H1 (cell line): ENCODE results near the gene PIGX. TPM values are rescaled to one million over a fixed set of nuclear protein-coding genes. Genes with fewer than 3 reads are reported as not detected.

ENCODE experiments used
- CTCF ChIA-PET: fragments of 300-600 bp; sonication (Branson Sonifier 250); formaldehyde crosslinking; loops from one replicate; lab custom pipeline; 2021; ENCODE audit not compliant: partially characterized antibody; lab: Charles Lee
- POLR2A ChIA-PET: fragments of 300-600 bp; sonication (Branson Sonifier 250); formaldehyde crosslinking; loops from one replicate; lab custom pipeline; 2021; ENCODE audit warnings: inconsistent platforms; ENCODE audit not compliant: partially characterized antibody; lab: Charles Lee
- DNase-seq, 2 experiments: peaks; one replicate each; pipeline versions ENCODE4 v3.0.0 to v3.0.0-alpha.2; 2010 to 2022; ENCODE audit warnings: low spot score in 2 of 2, low read depth in 1 of 2, mixed read lengths in 1 of 2
- FAIRE-seq: peaks from 2 replicates; lab custom pipeline; 2011; peaks lifted over from hg19 to GRCh38; lab: Jason Lieb, UNC
- H2AFZ ChIP-seq: 2 replicates; pipeline ENCODE4 v1.8.1; 2012; ENCODE audit warnings: low read length, inconsistent platforms
- H2AK5ac ChIP-seq: 2 replicates; pipeline ENCODE4 v1.6.1; 2013; ENCODE audit warnings: low read depth, low read length
- H2BK120ac ChIP-seq: replicated peaks from 2 replicates; pipeline ENCODE3; 2013; ENCODE audit warnings: low read depth, low read length, inconsistent platforms
- H2BK12ac ChIP-seq: 2 replicates; pipeline ENCODE4 v1.6.1; 2013; ENCODE audit warnings: low read depth, low read length
- H2BK15ac ChIP-seq: 2 replicates; pipeline ENCODE4 v1.6.1; 2013; ENCODE audit warnings: low read length
- H2BK20ac ChIP-seq: 2 replicates; pipeline ENCODE4 v1.6.1; 2013; ENCODE audit warnings: low read length
- H2BK5ac ChIP-seq: 2 replicates; pipeline ENCODE4 v1.6.1; 2013; ENCODE audit warnings: low read depth, low read length
- H3K14ac ChIP-seq: 2 replicates; pipeline ENCODE4 v1.6.1; 2013; ENCODE audit warnings: inconsistent platforms; ENCODE audit not compliant: insufficient read length
- H3K18ac ChIP-seq: 2 replicates; pipeline ENCODE4 v1.6.1; 2013; ENCODE audit warnings: low read length; ENCODE audit errors: extremely low read depth
- H3K23ac ChIP-seq: 2 replicates; pipeline ENCODE4 v1.6.1; 2013; ENCODE audit warnings: inconsistent platforms; ENCODE audit not compliant: insufficient read length
- H3K23me2 ChIP-seq: 2 replicates; pipeline ENCODE4 v1.6.1; 2013; ENCODE audit warnings: low read depth, low read length
- H3K27ac ChIP-seq: 2 replicates; pipeline ENCODE4 v1.6.1; 2011; ENCODE audit warnings: low read depth, low read length, inconsistent platforms
- H3K27me3 ChIP-seq, 4 experiments: replicated peaks in 1 of 4; 1 replicate in 1 of 4; 2 replicates in 3 of 4; pipeline versions ENCODE4 v1.6.1 to v1.8.1; 2011 to 2013; ENCODE audit warnings: low read length in 3 of 4, mild to moderate bottlenecking in 3 of 4, inconsistent platforms in 2 of 4, mixed read lengths in 2 of 4, moderate library complexity in 1 of 4; ENCODE audit not compliant: control insufficient read depth in 3 of 4, insufficient read depth in 3 of 4; ENCODE audit errors: extremely low read depth in 1 of 4
- H3K36me3 ChIP-seq, 4 experiments: 2 replicates each; pipeline versions ENCODE4 v1.6.1 to v1.8.1; 2011 to 2013; ENCODE audit warnings: mild to moderate bottlenecking in 4 of 4, low read length in 3 of 4, moderate library complexity in 2 of 4, control low read depth in 1 of 4, inconsistent platforms in 1 of 4; ENCODE audit not compliant: insufficient read depth in 4 of 4, control insufficient read depth in 2 of 4
- H3K4ac ChIP-seq: replicated peaks from 2 replicates; pipeline ENCODE3; 2013; ENCODE audit warnings: low read length, low read depth, mixed read lengths, inconsistent platforms; ENCODE audit not compliant: insufficient read length
- H3K4me1 ChIP-seq, 4 experiments: replicated peaks in 1 of 4; 1 replicate in 1 of 4; 2 replicates in 3 of 4; pipeline versions ENCODE4 v1.6.1 to v1.8.1; 2011 to 2013; ENCODE audit warnings: low read length in 3 of 4, inconsistent platforms in 2 of 4, mixed read lengths in 1 of 4; ENCODE audit not compliant: insufficient read depth in 4 of 4, control insufficient read depth in 3 of 4
- H3K4me2 ChIP-seq, 2 experiments: 2 replicates each; pipeline versions ENCODE4 v1.6.1 to v1.8.1; 2011 to 2013; ENCODE audit warnings: low read depth in 2 of 2, low read length in 2 of 2, control low read depth in 1 of 2, inconsistent platforms in 1 of 2, mild to moderate bottlenecking in 1 of 2; ENCODE audit not compliant: insufficient read depth in 1 of 2
- H3K4me3 ChIP-seq, 4 experiments: fragments of 200-600, 300-600 bp in 1 of 4; sonication (generic), shearing (Covaris generic), sonication (Bioruptor Twin) in 1 of 4; 2 replicates each; pipeline versions ENCODE4 v1.5.1 to v1.8.1; 2011 to 2016; ENCODE audit warnings: low read length in 4 of 4, low read depth in 3 of 4, control low read depth in 2 of 4, inconsistent platforms in 2 of 4, mild to moderate bottlenecking in 2 of 4, mixed read lengths in 1 of 4, moderate library complexity in 1 of 4; ENCODE audit not compliant: insufficient read depth in 2 of 4; ENCODE audit errors: extremely low read depth in 1 of 4
- H3K56ac ChIP-seq: replicated peaks from 2 replicates; pipeline ENCODE3; 2013; ENCODE audit warnings: low read depth, mild to moderate bottlenecking, mixed read lengths, low read length, inconsistent platforms; ENCODE audit not compliant: insufficient read length
- H3K79me1 ChIP-seq: 2 replicates; pipeline ENCODE4 v1.6.1; 2013; ENCODE audit warnings: low read depth, low read length, control low read depth
- H3K79me2 ChIP-seq, 2 experiments: 2 replicates each; pipeline versions ENCODE4 v1.6.1 to v1.8.1; 2012 to 2013; ENCODE audit warnings: low read length in 2 of 2, mild to moderate bottlenecking in 2 of 2, inconsistent platforms in 1 of 2; ENCODE audit not compliant: insufficient read depth in 2 of 2, control insufficient read depth in 1 of 2
- H3K9ac ChIP-seq, 4 experiments: replicated peaks in 1 of 4; 1 replicate in 1 of 4; 2 replicates in 3 of 4; pipeline versions ENCODE4 v1.6.1 to v1.8.1; 2011 to 2013; ENCODE audit warnings: low read depth in 3 of 4, low read length in 3 of 4, control low read depth in 2 of 4, mild to moderate bottlenecking in 2 of 4, moderate library complexity in 2 of 4, inconsistent platforms in 1 of 4; ENCODE audit errors: extremely low read depth in 1 of 4
- H3K9me3 ChIP-seq, 2 experiments: 2 replicates each; pipeline versions ENCODE4 v1.6.1 to v1.8.1; 2012 to 2013; ENCODE audit warnings: mild to moderate bottlenecking in 2 of 2, moderate library complexity in 2 of 2, control low read depth in 1 of 2, inconsistent platforms in 1 of 2, low read depth in 1 of 2, low read length in 1 of 2, mixed read lengths in 1 of 2; ENCODE audit not compliant: insufficient read depth in 2 of 2
- H4K20me1 ChIP-seq, 2 experiments: replicated peaks in 1 of 2; 2 replicates each; pipeline versions ENCODE3 to v1.8.1; 2011 to 2013; ENCODE audit warnings: inconsistent platforms in 2 of 2, low read length in 2 of 2, mild to moderate bottlenecking in 1 of 2; ENCODE audit not compliant: insufficient read depth in 2 of 2, control insufficient read depth in 1 of 2
- H4K5ac ChIP-seq: 2 replicates; pipeline ENCODE4 v1.6.1; 2013; ENCODE audit warnings: low read length, low read depth, mixed read lengths, inconsistent platforms; ENCODE audit not compliant: insufficient read length
- H4K8ac ChIP-seq: 2 replicates; pipeline ENCODE4 v1.8.0; 2013; ENCODE audit warnings: mild to moderate bottlenecking, moderate library complexity, low read length, inconsistent platforms; ENCODE audit not compliant: insufficient read depth; ENCODE audit errors: extremely low read depth
- H4K91ac ChIP-seq: replicated peaks from 2 replicates; pipeline ENCODE3; 2013; ENCODE audit warnings: low read length, mixed read lengths, inconsistent platforms; ENCODE audit not compliant: insufficient read length
- ATF2 ChIP-seq: IDR thresholded peaks from 2 replicates; pipeline ENCODE4 v1.6.1; 2012; ENCODE audit warnings: low read length, inconsistent platforms
- CBX8 ChIP-seq: fragments of 300-800, 300-1000 bp; sonication (generic); IDR thresholded peaks from 2 replicates; pipeline ENCODE4 v1.7.1; 2016; ENCODE audit warnings: low read depth, low read length, borderline replicate concordance
- CREB1 ChIP-seq: IDR thresholded peaks from 2 replicates; pipeline ENCODE4 v1.6.1; 2012; ENCODE audit warnings: inconsistent platforms
- CTBP2 ChIP-seq: IDR thresholded peaks from 2 replicates; pipeline ENCODE4 v1.7.0; 2011; ENCODE audit warnings: borderline replicate concordance, mild to moderate bottlenecking, moderate library complexity, mixed read lengths, low read length; ENCODE audit not compliant: insufficient read depth, insufficient read length
- MAX ChIP-seq: IDR thresholded peaks from 2 replicates; pipeline ENCODE4 v1.6.1; 2012; ENCODE audit warnings: inconsistent platforms
- NRF1 ChIP-seq: IDR thresholded peaks from 2 replicates; pipeline ENCODE4 v1.6.1; 2011; ENCODE audit warnings: mild to moderate bottlenecking, low read depth, low read length, improper control_type of control experiment
- PHF8 ChIP-seq: fragments of 200-600 bp; sonication (generic); conservative IDR thresholded peaks from 2 replicates; pipeline ENCODE4 v1.7.1; 2012; ENCODE audit warnings: low read depth, mild to moderate bottlenecking, inconsistent platforms, low read length, moderate library complexity
- POLR2A ChIP-seq, 2 experiments: IDR thresholded peaks; 1 replicate in 1 of 2; 2 replicates in 1 of 2; pipeline ENCODE4 v1.6.1; 2011; ENCODE audit warnings: low read depth in 2 of 2, low read length in 2 of 2, mild to moderate bottlenecking in 2 of 2; ENCODE audit errors: control extremely low read depth in 1 of 2
- RNF2 ChIP-seq: fragments of 200-900, 300-1000 bp; sonication (generic); IDR thresholded peaks from 2 replicates; pipeline ENCODE4 v1.7.1; 2016; ENCODE audit warnings: borderline replicate concordance, low read depth, mild to moderate bottlenecking, antibody characterized with exemption, low read length; ENCODE audit not compliant: poor library complexity, severe bottlenecking; ENCODE audit errors: missing control alignments
- SP2 ChIP-seq: IDR thresholded peaks from 2 replicates; pipeline ENCODE4 v1.6.1; 2012; ENCODE audit warnings: mild to moderate bottlenecking, low read length, inconsistent platforms
- TAF1 ChIP-seq: IDR thresholded peaks from 2 replicates; pipeline ENCODE4 v1.6.1; 2011; ENCODE audit warnings: mild to moderate bottlenecking, low read depth, low read length
- ZNF274 ChIP-seq: IDR thresholded peaks from 2 replicates; pipeline ENCODE4 v1.7.0; 2012; ENCODE audit warnings: low read length, borderline replicate concordance; ENCODE audit errors: extremely low read depth
- WGBS, 2 experiments: shearing (Covaris generic) in 1 of 2; methylation state at CpG; one replicate each; pipeline versions ENCODE4 v1.1.6 to v1.1.7; 2013 to 2015; ENCODE audit warnings: low lambda C conversion rate in 2 of 2, mixed read lengths in 2 of 2, inconsistent platforms in 1 of 2, low coverage in 1 of 2, missing lambda C conversion rate in 1 of 2; ENCODE audit not compliant: insufficient replicate concordance in 2 of 2, insufficient coverage in 1 of 2, insufficient read length in 1 of 2; ENCODE audit errors: extremely low coverage in 1 of 2, missing lambda C conversion rate in 1 of 2; 5-methylcytosine and 5-hydroxymethylcytosine counted together
- polyA plus RNA-seq, 7 experiments: library from polyadenylated mRNA; depleted of rRNA in 3 of 7; stranded (reverse) in 5 of 7; unstranded in 2 of 7; fragments of >200 nt in 5 of 7; fragments of 200-250 nt in 2 of 7; gene quantifications; 1 replicate in 5 of 7; 2 replicates in 1 of 7; 4 replicates in 1 of 7; pipeline versions ENCODE4 v1.2.1 to v1.2.3, GENCODE V29; 2011 to 2013; ENCODE audit warnings: missing spikeins in 2 of 7, mixed read lengths in 2 of 7
- total RNA-seq: library from RNA; stranded (reverse); fragmentation: NEBNext Ultra II Directional; extraction: Animal tissue kit (Norgen Biotek cat#: 25700); gene quantifications from 2 replicates; pipeline ENCODE4 v1.2.1, GENCODE V29; 2021

PIGX gene
- total and polyA plus RNA-seq, 2 of the 8 experiments (the other 6 are each of a cell fraction or from before 2014, with no cell fraction given) = 7.0 to 14.9 TPM

GRCh38 chr3:196771067-196771466 is 58.9 kb downstream of the PIGX start:
- Histone ChIP-seq H2AFZ (no peak overlapping the region), H3K56ac (no peak overlapping the region), H4K91ac (no peak overlapping the region), H3K9ac (no peak overlapping the region), H3K79me2 (peaks cover 26 to 96% of the 10 kb centered on the region in 2 experiments), H3K79me1 (no peaks in the 10 kb centered on the region; the same call in 1 of the 2 replicates), H2BK20ac (no peak overlapping the region), H3K4me1 (peaks cover 0 to 7% (median 0%) of the 10 kb centered on the region in 4 experiments; a peak in 2 of 7 replicates), H3K27me3 (no peaks in the 10 kb centered on the region), H3K23me2 (no peaks in the 10 kb centered on the region), H2BK5ac (no peak overlapping the region), H3K18ac (no peak overlapping the region), H2BK120ac (no peak overlapping the region), H3K14ac (no peak overlapping the region), H4K20me1 (peaks cover 12 to 13% of the 10 kb centered on the region in 2 experiments), H2BK15ac (no peak overlapping the region), H4K5ac (no peak overlapping the region), H3K23ac (no peak overlapping the region), H3K4me3 (no peak overlapping the region), H3K4me2 (no peak overlapping the region), H3K27ac (no peak overlapping the region), H3K36me3 (no peaks in the 10 kb centered on the region), H2BK12ac (no peak overlapping the region), H3K4ac (no peak overlapping the region), H4K8ac (no peak overlapping the region), H3K9me3 (no peaks in the 10 kb centered on the region), H2AK5ac (no peak overlapping the region)
- POLR2A ChIA-PET = interaction anchor here (1.0 kb wide), 2 partner anchors 9 to 124 kb away, joined by 3 to 4 read pairs; no protein-coding TSS in a partner anchor
- DNase-seq (no peak), FAIRE-seq (no peak)
- CTCF ChIA-PET = interaction anchor here (0.6 to 1.2 kb wide), 3 partner anchors 35 to 560 kb away, joined by 3 read pairs; partner anchors contain the start of gene ZDHHC19
- 95% methylated on average over 1 of the region's 1 CpG; no CpG with 5 or more reads in 1 of the 2 experiments for WGBS, 2 experiments
- TF ChIP-seq TAF1 (no peak), PHF8 (no peak), CTBP2 (no peak), SP2 (no peak), CBX8 (no peak), POLR2A (IDR thresholded peaks at IDR 0.05; ENCODE audit: control extremely low read depth in 1 of 2, low read depth in 2 of 2, low read length in 2 of 2) (no peak), ZNF274 (no peak), ATF2 (no peak), RNF2 (no peak), NRF1 (no peak), CREB1 (no peak), MAX (no peak)
